HepG2 (cell line): ENCODE results near the gene XDH. TPM values are rescaled to one million over a fixed set of nuclear protein-coding genes. Genes with fewer than 3 reads are reported as not detected.

ENCODE experiments used
- ATAC-seq: fragments of 200-7000 bp; cut with Tn5 transposase; 3 replicates; pipeline ENCODE4 v1.9.1; 2020; ENCODE audit warnings: mild to moderate bottlenecking, moderate library complexity
- BruUV-seq: library from RNA; stranded (reverse); fragments of 400-500 nt; replicated peaks from 2 replicates; lab custom pipeline; 2021; lab: Mats Ljungman, UMichigan
- CTCF ChIA-PET: fragments of 300-600 bp; formaldehyde crosslinking; extraction: SDS; loops from one replicate; lab custom pipeline; 2021; ENCODE audit warnings: low total read pairs, inconsistent platforms, low intra/inter-chr PET ratio; lab: Yijun Ruan, JAX
- POLR2A ChIA-PET: fragments of 350-600 bp; sonication (Branson Sonifier 250); formaldehyde crosslinking; loops from one replicate; lab custom pipeline; 2020; ENCODE audit warnings: antibody characterized with exemption, inconsistent platforms; lab: Yijun Ruan, JAX
- DNase-seq: peaks from one replicate; pipeline ENCODE4 v3.0.0-alpha.2; 2015; ENCODE audit warnings: low spot score
- FAIRE-seq: peaks from 3 replicates; lab custom pipeline; 2011; peaks lifted over from hg19 to GRCh38; lab: Jason Lieb, UNC
- H2AFZ ChIP-seq: one replicate; pipeline ENCODE4 v1.6.1; 2011; ENCODE audit warnings: low read length, inconsistent platforms
- H3K27ac ChIP-seq: fragments of 300-600 bp; 3 replicates; pipeline ENCODE4 v1.8.0; 2011; ENCODE audit warnings: mixed run types, mild to moderate bottlenecking, mixed read lengths, low read length, inconsistent platforms; ENCODE audit not compliant: insufficient read depth; ENCODE audit errors: extremely low read length
- H3K27me3 ChIP-seq, 2 experiments: fragments of 200-600 bp in 1 of 2; 2 replicates in 1 of 2; 3 replicates in 1 of 2; pipeline versions ENCODE4 v1.6.0 to v1.8.0; 2011; ENCODE audit warnings: low read length in 2 of 2, mild to moderate bottlenecking in 2 of 2, moderate library complexity in 2 of 2, inconsistent platforms in 1 of 2; ENCODE audit not compliant: insufficient read depth in 2 of 2, control insufficient read depth in 1 of 2
- H3K36me3 ChIP-seq, 2 experiments: fragments of 200-600 bp in 1 of 2; replicated peaks in 1 of 2; 2 replicates in 1 of 2; 3 replicates in 1 of 2; pipeline versions ENCODE4 v1.5.1 to v1.8.0; 2011; ENCODE audit warnings: low read length in 2 of 2, inconsistent platforms in 1 of 2; ENCODE audit not compliant: insufficient read depth in 2 of 2, control insufficient read depth in 1 of 2
- H3K4me1 ChIP-seq: 2 replicates; pipeline ENCODE4 v1.5.1; 2012; ENCODE audit warnings: low read length, inconsistent platforms; ENCODE audit not compliant: insufficient read depth
- H3K4me2 ChIP-seq: 2 replicates; pipeline ENCODE4 v1.6.0; 2011; ENCODE audit warnings: low read depth, low read length, inconsistent platforms
- H3K4me3 ChIP-seq, 3 experiments: fragments of 200-600 bp in 1 of 3; sonication (generic), shearing (Covaris generic) in 1 of 3; replicated peaks in 1 of 3; 2 replicates each; pipeline ENCODE4 v1.5.1; 2011 to 2016; ENCODE audit warnings: low read length in 3 of 3, inconsistent platforms in 2 of 3, low read depth in 2 of 3, mild to moderate bottlenecking in 2 of 3, control low read depth in 1 of 3, mixed read lengths in 1 of 3; ENCODE audit not compliant: insufficient read depth in 1 of 3
- H3K79me2 ChIP-seq: one replicate; pipeline ENCODE4 v1.6.1; 2011; ENCODE audit warnings: low read length, inconsistent platforms; ENCODE audit not compliant: insufficient read depth
- H3K9ac ChIP-seq: 2 replicates; pipeline ENCODE4 v1.6.0; 2011; ENCODE audit warnings: mild to moderate bottlenecking, low read depth, low read length, inconsistent platforms; ENCODE audit not compliant: insufficient read depth
- H3K9me3 ChIP-seq: 2 replicates; pipeline ENCODE4 v1.5.1; 2012; ENCODE audit warnings: mild to moderate bottlenecking, low read length
- H4K20me1 ChIP-seq: 2 replicates; pipeline ENCODE4 v1.6.0; 2011; ENCODE audit warnings: inconsistent platforms, mild to moderate bottlenecking, low read length, moderate library complexity; ENCODE audit not compliant: insufficient read depth
- ELF1 ChIP-seq: sonication (generic); formaldehyde crosslinking; IDR thresholded peaks from 2 replicates; pipeline ENCODE4 v1.4.0; 2020; ENCODE audit warnings: missing genetic modification reagents
- MYNN ChIP-seq: sonication (generic); formaldehyde crosslinking; IDR thresholded peaks from 2 replicates; pipeline ENCODE4 v1.4.0; 2020; ENCODE audit warnings: mild to moderate bottlenecking, low read depth, missing genetic modification reagents
- NCOR1 ChIP-seq: fragments of 200-600 bp; sonication (generic); IDR thresholded peaks from 2 replicates; pipeline ENCODE4 v1.7.0; 2017; ENCODE audit warnings: antibody characterized with exemption, low read length, borderline replicate concordance
- POLR2A ChIP-seq, 2 experiments: IDR thresholded peaks; 2 replicates each; pipeline ENCODE4 v1.6.1; 2011; ENCODE audit warnings: low read depth in 2 of 2, low read length in 2 of 2, mild to moderate bottlenecking in 1 of 2, moderate library complexity in 1 of 2; ENCODE audit not compliant: insufficient read depth in 1 of 2
- THAP9 ChIP-seq: sonication (generic); formaldehyde crosslinking; IDR thresholded peaks from 2 replicates; pipeline ENCODE4; 2020; ENCODE audit warnings: missing genetic modification reagents, mild to moderate bottlenecking, borderline replicate concordance
- ZC3H4 ChIP-seq: sonication (generic); formaldehyde crosslinking; IDR thresholded peaks from 2 replicates; pipeline ENCODE4 v1.4.0; 2020; ENCODE audit warnings: missing genetic modification reagents, borderline replicate concordance
- ZFP91 ChIP-seq: sonication (generic); formaldehyde crosslinking; IDR thresholded peaks from 2 replicates; pipeline ENCODE4 v1.9.0; 2022; ENCODE audit warnings: missing genetic modification reagents, mild to moderate bottlenecking, borderline replicate concordance
- ZKSCAN5 ChIP-seq: sonication (generic); formaldehyde crosslinking; IDR thresholded peaks from 2 replicates; pipeline ENCODE4 v1.5.1; 2020; ENCODE audit warnings: mild to moderate bottlenecking, missing genetic modification reagents
- ZNF383 ChIP-seq: sonication (generic); formaldehyde crosslinking; IDR thresholded peaks from 2 replicates; pipeline ENCODE4 v1.4.0; 2020; ENCODE audit warnings: missing genetic modification reagents, mild to moderate bottlenecking, borderline replicate concordance
- ZNF510 ChIP-seq: sonication (generic); formaldehyde crosslinking; IDR thresholded peaks from 2 replicates; pipeline ENCODE4 v1.4.0; 2020; ENCODE audit warnings: low read depth, mild to moderate bottlenecking, missing genetic modification reagents
- WGBS: methylation state at CpG from one replicate; pipeline ENCODE4 v1.1.6; 2017; ENCODE audit warnings: low lambda C conversion rate; 5-methylcytosine and 5-hydroxymethylcytosine counted together
- in situ Hi-C: cut with HindIII; loops from 2 replicates; pipeline ENCODE4 v1.10.0; 2017; ENCODE audit warnings: low pct_unique_long_range_greater_than_20kb; ENCODE audit not compliant: extremely low pct_ligation_motif_present
- intact Hi-C: fragments of 100-400 bp; cut with micrococcal nuclease; formaldehyde crosslinking; loops from one replicate; pipeline ENCODE4 v1.10.0; 2022; ENCODE audit not compliant: unreplicated experiment
- polyA plus RNA-seq, 8 experiments: library from polyadenylated mRNA; depleted of rRNA in 3 of 8; stranded (reverse) in 7 of 8; unstranded in 1 of 8; fragments of >200 nt; fragmentation: Illumina TruSeq in 4 of 8; extraction: Trizol in 4 of 8; gene quantifications; 2 replicates each; pipeline versions ENCODE4 v1.2.1 to v1.2.3, GENCODE V29; 2011 to 2016; ENCODE audit warnings: low read depth in 4 of 8, missing spikeins in 1 of 8, mixed read lengths in 1 of 8; ENCODE audit not compliant: insufficient read depth in 1 of 8
- total RNA-seq, 5 experiments: library from RNA; depleted of rRNA; stranded (reverse); fragments of >200 nt; fragmentation: Illumina TruSeq; extraction: Trizol; gene quantifications; 2 replicates each; pipeline ENCODE4 v1.2.3, GENCODE V29; 2016; ENCODE audit warnings: low read depth in 1 of 5

The XDH gene
- total and polyA plus RNA-seq, 2 of the 13 experiments (the other 11 are each of a cell fraction or from before 2014, with no cell fraction given): not detected

- ChIA-PET CTCF (no interaction called here), POLR2A (no interaction called here)
- TF ChIP-seq ZNF383 (CRISPR knock-in tag): no peak
- no peak for TF ChIP-seq ZFP91 (CRISPR knock-in tag)
- no peak for TF ChIP-seq THAP9 (CRISPR knock-in tag)
- TF ChIP-seq ZKSCAN5: no peak
- TF ChIP-seq MYNN (CRISPR knock-in tag): no peak
- no peak for TF ChIP-seq NCOR1
- no peak for TF ChIP-seq ZNF510
- TF ChIP-seq ELF1 (CRISPR knock-in tag): no peak
- no peak for TF ChIP-seq POLR2A (IDR thresholded peaks at IDR 0.05; ENCODE audit: insufficient read depth in 1 of 2, low read depth in 2 of 2, low read length in 2 of 2)
- no peak for TF ChIP-seq ZC3H4 (CRISPR knock-in tag)
- Histone ChIP-seq H3K79me2 (no peaks in the 10 kb centered on the region), H3K4me2 (no peak overlapping the region), H3K4me3 (no peak overlapping the region), H2AFZ (no peak overlapping the region), H3K27me3 (peaks cover 0 to 4% of the 10 kb centered on the region in 2 experiments; a peak in 1 of 5 replicates), H3K36me3 (no peaks in the 10 kb centered on the region), H3K9me3 (no peaks in the 10 kb centered on the region), H3K9ac (no peak overlapping the region), H3K4me1 (no peaks in the 10 kb centered on the region), H4K20me1 (no peaks in the 10 kb centered on the region), H3K27ac (no peak overlapping the region)
- no TSS peak for BruUV-seq
- in situ Hi-C loops: no loop called here
- no peak for DNase-seq
- intact Hi-C loops: no loop called here
- 21% methylated on average over 6 of the region's 6 CpGs for WGBS
- no peak for ATAC-seq
- no peak for FAIRE-seq
These were observed 95.0 kb downstream of the XDH start for GRCh38 chr2:31319406-31320175.
